ENCODE results near the gene COX5A. TPM values are rescaled to one million over a fixed set of nuclear protein-coding genes. Genes with fewer than 3 reads are reported as not detected.

The COX5A gene
- total RNA-seq, 1 experiment from 2014 or later: 307 TPM

DNA sequence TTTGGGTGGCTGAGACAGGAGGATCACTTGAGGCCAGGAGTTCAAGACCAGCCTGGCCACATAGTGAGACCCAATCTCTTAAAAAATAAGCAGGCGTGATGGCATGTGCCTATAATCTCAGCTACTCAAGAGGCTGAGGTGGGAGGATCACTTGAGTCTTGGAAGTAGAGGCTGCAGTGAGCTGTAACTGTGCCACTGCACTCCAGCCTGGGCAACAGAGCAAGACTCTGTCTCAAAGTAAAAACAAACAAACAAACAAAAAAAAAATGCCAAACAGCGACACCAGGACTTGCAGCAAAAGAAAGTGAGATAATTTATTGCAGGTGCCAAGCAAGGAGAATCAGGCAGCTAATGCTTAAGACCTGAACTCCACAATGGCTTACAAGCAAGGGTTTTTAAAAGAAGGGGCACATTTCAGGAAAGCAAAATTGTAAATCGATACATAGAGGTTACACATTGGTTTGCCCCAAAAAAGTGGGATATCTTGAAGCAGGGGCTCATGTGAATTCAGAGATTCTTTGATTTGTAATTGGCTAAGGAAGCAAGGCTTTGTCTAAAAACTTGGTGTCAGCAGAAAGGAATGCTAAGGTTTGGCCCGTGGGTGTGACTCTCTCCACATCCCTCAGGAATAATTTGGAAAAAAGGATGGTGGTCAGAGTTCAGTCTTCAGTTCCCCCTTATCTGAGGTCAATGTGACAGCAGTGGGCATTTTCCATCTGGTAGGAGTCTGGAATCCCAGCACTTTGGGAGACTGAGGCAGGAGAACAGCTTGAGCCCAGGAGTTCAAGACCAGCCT lies 53.2 kb downstream of the COX5A start:
- intact Hi-C loops (cut with micrococcal nuclease): no loop called here
- CTCF ChIA-PET: interaction anchor here (1.1 kb wide), 1 partner anchor 17 kb away, joined by 4 read pairs; no protein-coding TSS in a partner anchor
- Histone ChIP-seq H4K20me1 (ENCODE audit: insufficient read depth) (no peaks in the 10 kb centered on the region), H3K9ac (ENCODE audit: low read length) (no peak overlapping the region), H3K4me3 (replicated peaks in 1 of 2; ENCODE audit: low read depth in 1 of 2, low read length in 2 of 2) (no peak overlapping the region), H3K9me3 (ENCODE audit: control insufficient read depth in 1 of 2, insufficient read depth in 1 of 2, low read depth in 1 of 2, low read length in 2 of 2) (peaks cover 5 to 6% of the 10 kb centered on the region in 2 experiments; a peak in 2 of 4 replicates), H3K36me3 (ENCODE audit: control insufficient read depth in 1 of 2, insufficient read depth in 2 of 2, low read length in 2 of 2) (no peaks in the 10 kb centered on the region), H3K79me2 (ENCODE audit: insufficient read depth, low read length) (no peaks in the 10 kb centered on the region), H2AFZ (ENCODE audit: low read depth, low read length, poor library complexity, severe bottlenecking) (peak overlapping the region; percentile 57), H3K27ac (ENCODE audit: low read depth, low read length) (no peak overlapping the region), H3K4me1 (ENCODE audit: control insufficient read depth in 1 of 2, insufficient read depth in 2 of 2, low read length in 2 of 2) (peaks cover 13 to 27% of the 10 kb centered on the region in 2 experiments), H3K4me2 (ENCODE audit: low read length) (peak overlapping the region; percentile 50), H3K9me2 (ENCODE audit: insufficient read depth) (no peaks in the 10 kb centered on the region), H3K27me3 (ENCODE audit: insufficient read depth, low read length) (no peaks in the 10 kb centered on the region)
- BruUV-seq (replicated peaks): no TSS peak
- TF ChIP-seq, protein P1, sequence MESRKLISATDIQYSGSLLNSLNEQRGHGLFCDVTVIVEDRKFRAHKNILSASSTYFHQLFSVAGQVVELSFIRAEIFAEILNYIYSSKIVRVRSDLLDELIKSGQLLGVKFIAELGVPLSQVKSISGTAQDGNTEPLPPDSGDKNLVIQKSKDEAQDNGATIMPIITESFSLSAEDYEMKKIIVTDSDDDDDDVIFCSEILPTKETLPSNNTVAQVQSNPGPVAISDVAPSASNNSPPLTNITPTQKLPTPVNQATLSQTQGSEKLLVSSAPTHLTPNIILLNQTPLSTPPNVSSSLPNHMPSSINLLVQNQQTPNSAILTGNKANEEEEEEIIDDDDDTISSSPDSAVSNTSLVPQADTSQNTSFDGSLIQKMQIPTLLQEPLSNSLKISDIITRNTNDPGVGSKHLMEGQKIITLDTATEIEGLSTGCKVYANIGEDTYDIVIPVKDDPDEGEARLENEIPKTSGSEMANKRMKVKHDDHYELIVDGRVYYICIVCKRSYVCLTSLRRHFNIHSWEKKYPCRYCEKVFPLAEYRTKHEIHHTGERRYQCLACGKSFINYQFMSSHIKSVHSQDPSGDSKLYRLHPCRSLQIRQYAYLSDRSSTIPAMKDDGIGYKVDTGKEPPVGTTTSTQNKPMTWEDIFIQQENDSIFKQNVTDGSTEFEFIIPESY (IDR thresholded peaks at IDR 0.05; ENCODE audit: extremely low read depth, insufficient replicate concordance, low read length): no peak
- TF ChIP-seq CBX3 (IDR thresholded peaks at IDR 0.05; ENCODE audit: low read depth) (no peak), ELF1 (IDR thresholded peaks at IDR 0.05; ENCODE audit: borderline replicate concordance, low read depth) (no peak), ZNF274 (IDR thresholded peaks at IDR 0.05; ENCODE audit: low read depth, low read length) (no peak), EGR1 (IDR thresholded peaks at IDR 0.05; ENCODE audit: low read depth) (no peak), ZFX (IDR thresholded peaks at IDR 0.05) (no peak), EZH2phosphoT487 (IDR thresholded peaks at IDR 0.05; ENCODE audit: borderline replicate concordance) (no peak), TCF7L2 (IDR thresholded peaks at IDR 0.05; ENCODE audit: borderline replicate concordance, extremely low read depth, insufficient read depth, insufficient read length) (no peak), POLR2A (IDR thresholded peaks at IDR 0.05; ENCODE audit: borderline replicate concordance, extremely low read depth, insufficient read depth, insufficient read length) (no peak), YY1 (IDR thresholded peaks at IDR 0.05; ENCODE audit: extremely low read depth, insufficient replicate concordance, low read depth, low read length) (no peak), EZH2 (IDR thresholded peaks at IDR 0.05) (no peak), CEBPB (IDR thresholded peaks at IDR 0.05; ENCODE audit: low read depth) (no peak), SIN3A (IDR thresholded peaks at IDR 0.05; ENCODE audit: low read depth) (no peak), SP1 (IDR thresholded peaks at IDR 0.05; ENCODE audit: low read depth) (no peak), POLR2AphosphoS5 (IDR thresholded peaks at IDR 0.05; ENCODE audit: low read depth, low read length) (no peak), RAD21 (IDR thresholded peaks at IDR 0.05; ENCODE audit: low read depth) (no peak)
- TF ChIP-seq, protein P2, sequence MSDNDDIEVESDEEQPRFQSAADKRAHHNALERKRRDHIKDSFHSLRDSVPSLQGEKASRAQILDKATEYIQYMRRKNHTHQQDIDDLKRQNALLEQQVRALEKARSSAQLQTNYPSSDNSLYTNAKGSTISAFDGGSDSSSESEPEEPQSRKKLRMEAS (IDR thresholded peaks at IDR 0.05): no peak
- TF ChIP-seq, protein P3, sequence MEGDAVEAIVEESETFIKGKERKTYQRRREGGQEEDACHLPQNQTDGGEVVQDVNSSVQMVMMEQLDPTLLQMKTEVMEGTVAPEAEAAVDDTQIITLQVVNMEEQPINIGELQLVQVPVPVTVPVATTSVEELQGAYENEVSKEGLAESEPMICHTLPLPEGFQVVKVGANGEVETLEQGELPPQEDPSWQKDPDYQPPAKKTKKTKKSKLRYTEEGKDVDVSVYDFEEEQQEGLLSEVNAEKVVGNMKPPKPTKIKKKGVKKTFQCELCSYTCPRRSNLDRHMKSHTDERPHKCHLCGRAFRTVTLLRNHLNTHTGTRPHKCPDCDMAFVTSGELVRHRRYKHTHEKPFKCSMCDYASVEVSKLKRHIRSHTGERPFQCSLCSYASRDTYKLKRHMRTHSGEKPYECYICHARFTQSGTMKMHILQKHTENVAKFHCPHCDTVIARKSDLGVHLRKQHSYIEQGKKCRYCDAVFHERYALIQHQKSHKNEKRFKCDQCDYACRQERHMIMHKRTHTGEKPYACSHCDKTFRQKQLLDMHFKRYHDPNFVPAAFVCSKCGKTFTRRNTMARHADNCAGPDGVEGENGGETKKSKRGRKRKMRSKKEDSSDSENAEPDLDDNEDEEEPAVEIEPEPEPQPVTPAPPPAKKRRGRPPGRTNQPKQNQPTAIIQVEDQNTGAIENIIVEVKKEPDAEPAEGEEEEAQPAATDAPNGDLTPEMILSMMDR (IDR thresholded peaks at IDR 0.05 in 2 of 3, conservative IDR thresholded peaks at IDR 0.05 in 1 of 3; ENCODE audit: borderline replicate concordance in 1 of 3, insufficient read depth in 1 of 3, low read depth in 2 of 3, low read length in 2 of 3): no peak
- TF ChIP-seq, protein P4, sequence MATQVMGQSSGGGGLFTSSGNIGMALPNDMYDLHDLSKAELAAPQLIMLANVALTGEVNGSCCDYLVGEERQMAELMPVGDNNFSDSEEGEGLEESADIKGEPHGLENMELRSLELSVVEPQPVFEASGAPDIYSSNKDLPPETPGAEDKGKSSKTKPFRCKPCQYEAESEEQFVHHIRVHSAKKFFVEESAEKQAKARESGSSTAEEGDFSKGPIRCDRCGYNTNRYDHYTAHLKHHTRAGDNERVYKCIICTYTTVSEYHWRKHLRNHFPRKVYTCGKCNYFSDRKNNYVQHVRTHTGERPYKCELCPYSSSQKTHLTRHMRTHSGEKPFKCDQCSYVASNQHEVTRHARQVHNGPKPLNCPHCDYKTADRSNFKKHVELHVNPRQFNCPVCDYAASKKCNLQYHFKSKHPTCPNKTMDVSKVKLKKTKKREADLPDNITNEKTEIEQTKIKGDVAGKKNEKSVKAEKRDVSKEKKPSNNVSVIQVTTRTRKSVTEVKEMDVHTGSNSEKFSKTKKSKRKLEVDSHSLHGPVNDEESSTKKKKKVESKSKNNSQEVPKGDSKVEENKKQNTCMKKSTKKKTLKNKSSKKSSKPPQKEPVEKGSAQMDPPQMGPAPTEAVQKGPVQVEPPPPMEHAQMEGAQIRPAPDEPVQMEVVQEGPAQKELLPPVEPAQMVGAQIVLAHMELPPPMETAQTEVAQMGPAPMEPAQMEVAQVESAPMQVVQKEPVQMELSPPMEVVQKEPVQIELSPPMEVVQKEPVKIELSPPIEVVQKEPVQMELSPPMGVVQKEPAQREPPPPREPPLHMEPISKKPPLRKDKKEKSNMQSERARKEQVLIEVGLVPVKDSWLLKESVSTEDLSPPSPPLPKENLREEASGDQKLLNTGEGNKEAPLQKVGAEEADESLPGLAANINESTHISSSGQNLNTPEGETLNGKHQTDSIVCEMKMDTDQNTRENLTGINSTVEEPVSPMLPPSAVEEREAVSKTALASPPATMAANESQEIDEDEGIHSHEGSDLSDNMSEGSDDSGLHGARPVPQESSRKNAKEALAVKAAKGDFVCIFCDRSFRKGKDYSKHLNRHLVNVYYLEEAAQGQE (IDR thresholded peaks at IDR 0.05; ENCODE audit: low read depth): no peak
- DNase-seq (ENCODE audit: low read depth, low spot score) (no peak), ATAC-seq (no peak)
- POLR2A ChIA-PET: interaction anchor here (1.2 kb wide), 1 partner anchor 22 kb away, joined by 3 read pairs; the partner anchor contains the start of gene FAM219B
- RAD21 ChIA-PET (ENCODE audit: low non-redundant PET in 1 of 2, low total read pairs in 2 of 2, uncharacterized antibody in 2 of 2, unreplicated experiment in 2 of 2): interaction anchor here in 1 of 2 experiments (0.6 kb wide), 1 partner anchor 19 kb away, joined by 3 read pairs; no protein-coding TSS in a partner anchor
